CD14-positive monocyte (primary cell): ENCODE results near the gene CHD1. TPM values are rescaled to one million over a fixed set of nuclear protein-coding genes. Genes with fewer than 3 reads are reported as not detected.

Experiments used
- DNase-seq, 3 donors: peaks; one replicate each; pipeline ENCODE4 v3.0.0-alpha.2; 2011 to 2022
- H2AFZ ChIP-seq: 2 replicates; pipeline ENCODE4 v1.6.0; 2012; ENCODE audit warnings: mild to moderate bottlenecking, low read depth, low read length, inconsistent platforms; ENCODE audit not compliant: insufficient read depth, poor library complexity, severe bottlenecking
- H3K27ac ChIP-seq, 2 donors: 1 replicate in 1 of 2; 2 replicates in 1 of 2; pipeline ENCODE4 v1.5.1; 2012 to 2013; ENCODE audit warnings: low read length in 2 of 2, control low read depth in 1 of 2, inconsistent platforms in 1 of 2, low read depth in 1 of 2, mild to moderate bottlenecking in 1 of 2
- H3K27me3 ChIP-seq, 2 donors: one replicate each; pipeline versions ENCODE4 v1.6.0 to v1.6.1; 2011 to 2013; ENCODE audit warnings: low read length in 2 of 2; ENCODE audit not compliant: control insufficient read depth in 2 of 2, insufficient read depth in 2 of 2
- H3K36me3 ChIP-seq, 2 donors: replicated peaks in 1 of 2; 1 replicate in 1 of 2; 2 replicates in 1 of 2; pipeline versions ENCODE4 v1.5.1 to v1.6.1; 2012 to 2013; ENCODE audit warnings: low read length in 2 of 2, control low read depth in 1 of 2, inconsistent platforms in 1 of 2, mild to moderate bottlenecking in 1 of 2; ENCODE audit not compliant: insufficient read depth in 2 of 2, control insufficient read depth in 1 of 2
- H3K4me1 ChIP-seq, 2 donors: 1 replicate in 1 of 2; 2 replicates in 1 of 2; pipeline versions ENCODE4 v1.5.1 to v1.6.1; 2012 to 2013; ENCODE audit warnings: low read length in 2 of 2, control low read depth in 1 of 2, inconsistent platforms in 1 of 2, mild to moderate bottlenecking in 1 of 2, moderate library complexity in 1 of 2; ENCODE audit not compliant: insufficient read depth in 2 of 2, control insufficient read depth in 1 of 2
- H3K4me2 ChIP-seq: replicated peaks from 2 replicates; pipeline ENCODE3; 2012; ENCODE audit warnings: low read length, moderate library complexity, mild to moderate bottlenecking; ENCODE audit not compliant: poor library complexity, severe bottlenecking; ENCODE audit errors: extremely low read depth
- H3K4me3 ChIP-seq, 3 experiments: fragments of 200-600 bp in 1 of 3; sonication (generic) in 1 of 3; replicated peaks in 1 of 3; 1 replicate in 2 of 3; 2 replicates in 1 of 3; pipeline ENCODE4 v1.5.1; 2011 to 2013; ENCODE audit warnings: low read length in 3 of 3, mild to moderate bottlenecking in 3 of 3, control low read depth in 2 of 3, low read depth in 2 of 3, inconsistent platforms in 1 of 3, moderate library complexity in 1 of 3
- H3K79me2 ChIP-seq: 2 replicates; pipeline ENCODE4 v1.6.0; 2012; ENCODE audit warnings: mild to moderate bottlenecking, control low read depth, inconsistent platforms, low read length, moderate library complexity; ENCODE audit not compliant: insufficient read depth
- H3K9ac ChIP-seq: 2 replicates; pipeline ENCODE4 v1.6.0; 2017; ENCODE audit warnings: low read length, mild to moderate bottlenecking; ENCODE audit not compliant: insufficient read depth, poor library complexity, severe bottlenecking
- H3K9me3 ChIP-seq, 2 donors: replicated peaks in 1 of 2; 1 replicate in 1 of 2; 2 replicates in 1 of 2; pipeline versions ENCODE4 v1.5.1 to v1.6.1; 2012 to 2013; ENCODE audit warnings: low read length in 2 of 2, control low read depth in 1 of 2; ENCODE audit not compliant: control insufficient read depth in 1 of 2, insufficient read depth in 1 of 2
- H4K20me1 ChIP-seq: 2 replicates; pipeline ENCODE4 v1.6.0; 2012; ENCODE audit warnings: mild to moderate bottlenecking, low read length, control low read depth, moderate library complexity; ENCODE audit not compliant: insufficient read depth
- H3K27ac Mint-ChIP-seq, 7 donors: one replicate each; pipeline ENCODE4 v1.8.0; 2020; ENCODE audit warnings: mild to moderate bottlenecking in 7 of 7, mixed read lengths in 7 of 7, moderate library complexity in 6 of 7, inconsistent platforms in 2 of 7
- H3K27me3 Mint-ChIP-seq, 3 donors: one replicate each; pipeline ENCODE4 v1.8.0; 2021 to 2022; ENCODE audit warnings: low read depth in 3 of 3, mild to moderate bottlenecking in 3 of 3, mixed read lengths in 3 of 3, moderate library complexity in 3 of 3, inconsistent platforms in 1 of 3
- H3K36me3 Mint-ChIP-seq, 2 donors: one replicate each; pipeline ENCODE4 v1.8.0; 2020; ENCODE audit warnings: mixed read lengths in 2 of 2, inconsistent platforms in 1 of 2, mild to moderate bottlenecking in 1 of 2
- H3K4me1 Mint-ChIP-seq: one replicate; pipeline ENCODE4 v1.8.0; 2020; ENCODE audit warnings: mild to moderate bottlenecking, mixed read lengths
- H3K4me3 Mint-ChIP-seq, 2 donors: one replicate each; pipeline ENCODE4 v1.8.0; 2020; ENCODE audit warnings: mild to moderate bottlenecking in 2 of 2, mixed read lengths in 2 of 2, moderate library complexity in 1 of 2
- H3K9me3 Mint-ChIP-seq, 7 donors: one replicate each; pipeline ENCODE4 v1.8.0; 2020 to 2022; ENCODE audit warnings: mixed read lengths in 7 of 7, mild to moderate bottlenecking in 6 of 7, moderate library complexity in 6 of 7, inconsistent platforms in 2 of 7
- WGBS: methylation state at CpG from one replicate; pipeline ENCODE4 v1.1.5; 2013; ENCODE audit warnings: missing lambda C conversion rate; ENCODE audit not compliant: insufficient coverage; 5-methylcytosine and 5-hydroxymethylcytosine counted together
- intact Hi-C, 2 donors: fragments of 100-400 bp; cut with micrococcal nuclease; formaldehyde crosslinking; loops; one replicate each; pipeline versions ENCODE4 v1.15.0 to v1.15.1; 2023
- polyA plus RNA-seq, 3 donors: library from polyadenylated mRNA; depleted of rRNA in 1 of 3; unstranded in 2 of 3; stranded (reverse) in 1 of 3; fragments of 300-500 nt in 2 of 3; fragments of >200 nt in 1 of 3; fragmentation: Illumina TruSeq in 2 of 3; gene quantifications; 1 replicate in 2 of 3; 2 replicates in 1 of 3; pipeline ENCODE4 v1.2.3, GENCODE V29; 2012 to 2021
- TF ChIP-seq, protein P1 (sequence below): fragments of 200-600 bp; IDR thresholded peaks from one replicate; pipeline ENCODE4 v1.8.0; 2022; ENCODE audit warnings: antibody characterized with exemption, mild to moderate bottlenecking

Gene CHD1
- polyA plus RNA-seq, 3 donors: 3.1 to 45.7 (median 6.7) TPM

GRCh38 chr5:98935206-98935605 is 6.4 kb upstream of the CHD1 start:
- no peaks in the 10 kb centered on the region for H4K20me1 ChIP-seq
- TF ChIP-seq, protein P1, sequence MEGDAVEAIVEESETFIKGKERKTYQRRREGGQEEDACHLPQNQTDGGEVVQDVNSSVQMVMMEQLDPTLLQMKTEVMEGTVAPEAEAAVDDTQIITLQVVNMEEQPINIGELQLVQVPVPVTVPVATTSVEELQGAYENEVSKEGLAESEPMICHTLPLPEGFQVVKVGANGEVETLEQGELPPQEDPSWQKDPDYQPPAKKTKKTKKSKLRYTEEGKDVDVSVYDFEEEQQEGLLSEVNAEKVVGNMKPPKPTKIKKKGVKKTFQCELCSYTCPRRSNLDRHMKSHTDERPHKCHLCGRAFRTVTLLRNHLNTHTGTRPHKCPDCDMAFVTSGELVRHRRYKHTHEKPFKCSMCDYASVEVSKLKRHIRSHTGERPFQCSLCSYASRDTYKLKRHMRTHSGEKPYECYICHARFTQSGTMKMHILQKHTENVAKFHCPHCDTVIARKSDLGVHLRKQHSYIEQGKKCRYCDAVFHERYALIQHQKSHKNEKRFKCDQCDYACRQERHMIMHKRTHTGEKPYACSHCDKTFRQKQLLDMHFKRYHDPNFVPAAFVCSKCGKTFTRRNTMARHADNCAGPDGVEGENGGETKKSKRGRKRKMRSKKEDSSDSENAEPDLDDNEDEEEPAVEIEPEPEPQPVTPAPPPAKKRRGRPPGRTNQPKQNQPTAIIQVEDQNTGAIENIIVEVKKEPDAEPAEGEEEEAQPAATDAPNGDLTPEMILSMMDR: no peak
- peaks cover 60 to 67% of the 10 kb centered on the region in 2 donors for H3K4me1 ChIP-seq
- H3K4me2 ChIP-seq: no peak overlapping the region
- intact Hi-C loops: no loop called here
- no peaks in the 10 kb centered on the region for H3K9me3 Mint-ChIP-seq
- H3K36me3 ChIP-seq: no peaks in the 10 kb centered on the region
- H3K4me1 Mint-ChIP-seq: peaks cover 65% of the 10 kb centered on the region
- H3K79me2 ChIP-seq: peaks cover 57% of the 10 kb centered on the region
- no peak overlapping the region for H3K4me3 ChIP-seq
- H3K27ac Mint-ChIP-seq: peak overlapping the region in 5 of 7 donors; percentile 97 to 100 (median 99)
- no peak overlapping the region for H2AFZ ChIP-seq
- no peak for DNase-seq
- no peak overlapping the region for H3K4me3 Mint-ChIP-seq
- no peak overlapping the region for H3K9ac ChIP-seq
- no peaks in the 10 kb centered on the region for H3K9me3 ChIP-seq
- no peaks in the 10 kb centered on the region for H3K27me3 ChIP-seq
- WGBS: no CpG with 5 or more reads among the region's 3 CpGs
- no peaks in the 10 kb centered on the region for H3K27me3 Mint-ChIP-seq
- H3K36me3 Mint-ChIP-seq: peaks cover 10 to 22% of the 10 kb centered on the region in 2 donors
- H3K27ac ChIP-seq: peak overlapping the region in 1 of 2 donors; percentile 93

DNA sequence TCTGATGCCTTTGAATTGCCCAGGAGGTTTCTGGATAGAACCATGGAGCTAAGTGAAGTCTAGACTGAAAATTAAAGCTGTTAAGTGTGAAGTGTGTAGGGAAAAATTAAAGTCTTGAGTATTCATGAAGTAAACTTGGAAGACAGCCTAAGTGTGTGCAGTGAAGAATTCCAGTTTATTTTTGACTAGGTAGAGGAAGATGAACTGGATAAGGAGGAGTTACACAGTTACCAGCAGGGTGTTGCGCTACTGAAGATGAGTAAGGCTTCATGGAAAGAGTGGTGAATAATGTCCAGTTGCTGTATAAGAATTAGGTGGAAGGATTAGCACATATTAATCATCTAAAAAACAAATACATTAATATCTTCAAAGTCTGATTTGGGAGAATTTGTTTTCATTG is 5.7 kb upstream of the CHD1 start:
- peak overlapping the region; percentile 85 to 93 for H3K27ac ChIP-seq
- H3K9me3 Mint-ChIP-seq: no peaks in the 10 kb centered on the region
- intact Hi-C loops: no loop called here

More for the DNA sequence above, 5.7 kb upstream of the CHD1 start:
- Histone ChIP-seq H3K9me3 (no peaks in the 10 kb centered on the region), H3K27me3 (no peaks in the 10 kb centered on the region), H3K36me3 (no peaks in the 10 kb centered on the region), H4K20me1 (no peaks in the 10 kb centered on the region), H3K4me1 (peaks cover 60 to 65% of the 10 kb centered on the region in 2 donors), H3K79me2 (peaks cover 61% of the 10 kb centered on the region), H3K4me3 (no peak overlapping the region), H3K9ac (no peak overlapping the region), H3K4me2 (no peak overlapping the region), H2AFZ (no peak overlapping the region)
- TF ChIP-seq, protein P1: no peak
- Mint-ChIP-seq H3K27me3 (no peaks in the 10 kb centered on the region), H3K4me1 (peaks cover 63% of the 10 kb centered on the region), H3K4me3 (no peak overlapping the region), H3K36me3 (peaks cover 10 to 22% of the 10 kb centered on the region in 2 donors), H3K27ac (peak overlapping the region; percentile 96 to 100 (median 99))
- no CpG with 5 or more reads among the region's 1 CpG for WGBS
- peak in 2 of 3 donors; percentile 48 to 64 for DNase-seq
